DND-41 (cell line): ENCODE data around the gene TOMT.

Experiments
- ATAC-seq: fragments of 200-7000 bp; cut with Tn5 transposase; 3 replicates; pipeline ENCODE4 v1.9.1; 2021; ENCODE audit warnings: low read depth; ENCODE audit not compliant: insufficient read depth
- DNase-seq: peaks from one replicate; pipeline ENCODE4 v3.0.0-alpha.2; 2020
- H2AFZ ChIP-seq: 2 replicates; pipeline ENCODE4 v1.6.0; 2012; ENCODE audit warnings: low read depth, low read length
- H3K27ac ChIP-seq: 2 replicates; pipeline ENCODE4 v1.5.1; 2012; ENCODE audit warnings: low read length, inconsistent platforms
- H3K27me3 ChIP-seq: fragments of 200-600 bp; sonication (generic); 2 replicates; pipeline ENCODE4 v1.6.0; 2012; ENCODE audit warnings: low read length, mild to moderate bottlenecking, inconsistent platforms; ENCODE audit not compliant: insufficient read depth, poor library complexity
- H3K36me3 ChIP-seq: 2 replicates; pipeline ENCODE4 v1.5.1; 2012; ENCODE audit warnings: low read length, inconsistent platforms; ENCODE audit not compliant: insufficient read depth
- H3K4me1 ChIP-seq: 2 replicates; pipeline ENCODE4 v1.5.1; 2012; ENCODE audit warnings: mild to moderate bottlenecking, low read length; ENCODE audit not compliant: insufficient read depth
- H3K4me2 ChIP-seq: 2 replicates; pipeline ENCODE4 v1.6.0; 2012; ENCODE audit warnings: mild to moderate bottlenecking, moderate library complexity, low read length, inconsistent platforms; ENCODE audit not compliant: insufficient read depth
- H3K4me3 ChIP-seq, 2 experiments: fragments of 200-600 bp in 1 of 2; shearing (Covaris generic) in 1 of 2; 2 replicates each; pipeline ENCODE4 v1.5.1; 2012 to 2016; ENCODE audit warnings: inconsistent platforms in 2 of 2, low read length in 2 of 2, mild to moderate bottlenecking in 2 of 2, low read depth in 1 of 2, moderate library complexity in 1 of 2
- H3K79me2 ChIP-seq: 2 replicates; pipeline ENCODE4 v1.6.0; 2012; ENCODE audit warnings: low read length, inconsistent platforms; ENCODE audit not compliant: insufficient read depth
- H3K9ac ChIP-seq: 2 replicates; pipeline ENCODE4 v1.6.0; 2012; ENCODE audit warnings: low read depth, mild to moderate bottlenecking, inconsistent platforms, low read length, moderate library complexity
- H3K9me3 ChIP-seq: 2 replicates; pipeline ENCODE4 v1.5.1; 2012; ENCODE audit warnings: low read length, moderate library complexity, mild to moderate bottlenecking, inconsistent platforms; ENCODE audit not compliant: insufficient read depth, severe bottlenecking
- H4K20me1 ChIP-seq: 2 replicates; pipeline ENCODE4 v1.6.0; 2012; ENCODE audit warnings: low read length; ENCODE audit not compliant: insufficient read depth
- EZH2 ChIP-seq: IDR thresholded peaks from 3 replicates; pipeline ENCODE4 v1.6.1; 2012; ENCODE audit warnings: borderline replicate concordance, low read depth, mild to moderate bottlenecking, moderate library complexity, low read length, inconsistent platforms; ENCODE audit not compliant: severe bottlenecking
- TF ChIP-seq, protein P1 (sequence below): IDR thresholded peaks from 2 replicates; pipeline ENCODE4 v1.5.1; 2012; ENCODE audit warnings: borderline replicate concordance, low read length, moderate library complexity, mild to moderate bottlenecking; ENCODE audit not compliant: poor library complexity, severe bottlenecking; ENCODE audit errors: extremely low read depth

Gene TOMT

DNA sequence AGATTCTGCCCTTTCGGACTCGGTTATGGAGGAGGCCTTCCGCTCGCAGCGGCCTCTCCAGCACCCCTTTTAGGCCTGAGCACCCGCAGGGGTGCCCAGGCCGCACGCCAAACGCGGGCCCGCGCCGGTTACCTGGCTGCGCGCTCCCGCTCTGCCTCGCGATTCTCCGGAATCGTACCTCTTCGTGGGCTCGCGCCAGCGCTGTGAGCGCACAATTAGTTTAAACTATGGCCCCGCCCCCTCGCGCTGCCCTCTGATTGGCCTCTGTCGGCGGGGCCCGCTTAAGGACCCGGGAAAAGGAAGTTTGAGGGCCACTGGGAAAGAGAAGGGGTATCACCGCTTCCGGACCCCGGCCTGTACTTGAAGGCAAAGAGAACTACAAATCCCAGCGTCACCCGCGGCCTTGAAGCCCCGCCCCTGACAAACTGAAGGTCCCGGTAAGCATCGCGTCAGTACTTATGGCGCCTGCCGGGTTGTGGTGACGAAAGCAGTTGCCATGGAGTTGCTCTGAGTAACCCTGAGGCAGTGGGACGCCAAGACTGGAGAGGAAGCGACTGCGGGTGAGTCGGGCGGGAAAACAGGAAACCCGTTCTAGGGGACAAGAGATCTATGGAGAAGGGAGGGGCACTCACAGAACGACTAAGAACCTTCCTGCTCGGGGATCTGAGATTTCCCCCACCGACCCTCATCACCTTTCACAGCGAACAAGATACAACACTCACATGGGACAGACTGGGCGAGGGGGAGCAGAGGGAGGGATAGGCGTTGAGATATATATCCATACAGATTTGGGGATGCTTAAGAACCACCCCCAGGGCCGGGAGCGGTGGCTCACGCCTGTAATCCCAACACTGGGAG lies 25.2 kb upstream of the TOMT start, which contains the start of the genes LRRC51 and NUMA1:
Gene LRRC51, plus strand, starts transcription at position 525 of the 858 bp plus-strand sequence. CDS start 8,234 bp downstream, outside the sequence.
Gene NUMA1, minus strand, starts transcription at position 217 of the 858 bp plus-strand sequence. CDS start 44,599 bp downstream, outside the sequence.
- peak within 1 kb of the TSS; percentile 86 to 96 for H3K4me3 ChIP-seq
- peaks cover 12% of the 10 kb centered on the region for H3K36me3 ChIP-seq
- DNase-seq (peak; percentile 100), ATAC-seq (peak; percentile 95)
- peak within 1 kb of the TSS; percentile 81 for H2AFZ ChIP-seq
- peak within 1 kb of the TSS; percentile 81 for H3K9ac ChIP-seq
- peaks cover 23% of the 10 kb centered on the region for H4K20me1 ChIP-seq
- peak within 1 kb of the TSS; percentile 92 for H3K27ac ChIP-seq
- H3K79me2 ChIP-seq = peaks cover 47% of the 10 kb centered on the region
- no peaks in the 10 kb centered on the region for H3K9me3 ChIP-seq
- H3K27me3 ChIP-seq = no peaks in the 10 kb centered on the region
- H3K4me1 ChIP-seq = peaks cover 36% of the 10 kb centered on the region
- peak within 1 kb of the TSS; percentile 95 for H3K4me2 ChIP-seq
- TF ChIP-seq, protein P1, sequence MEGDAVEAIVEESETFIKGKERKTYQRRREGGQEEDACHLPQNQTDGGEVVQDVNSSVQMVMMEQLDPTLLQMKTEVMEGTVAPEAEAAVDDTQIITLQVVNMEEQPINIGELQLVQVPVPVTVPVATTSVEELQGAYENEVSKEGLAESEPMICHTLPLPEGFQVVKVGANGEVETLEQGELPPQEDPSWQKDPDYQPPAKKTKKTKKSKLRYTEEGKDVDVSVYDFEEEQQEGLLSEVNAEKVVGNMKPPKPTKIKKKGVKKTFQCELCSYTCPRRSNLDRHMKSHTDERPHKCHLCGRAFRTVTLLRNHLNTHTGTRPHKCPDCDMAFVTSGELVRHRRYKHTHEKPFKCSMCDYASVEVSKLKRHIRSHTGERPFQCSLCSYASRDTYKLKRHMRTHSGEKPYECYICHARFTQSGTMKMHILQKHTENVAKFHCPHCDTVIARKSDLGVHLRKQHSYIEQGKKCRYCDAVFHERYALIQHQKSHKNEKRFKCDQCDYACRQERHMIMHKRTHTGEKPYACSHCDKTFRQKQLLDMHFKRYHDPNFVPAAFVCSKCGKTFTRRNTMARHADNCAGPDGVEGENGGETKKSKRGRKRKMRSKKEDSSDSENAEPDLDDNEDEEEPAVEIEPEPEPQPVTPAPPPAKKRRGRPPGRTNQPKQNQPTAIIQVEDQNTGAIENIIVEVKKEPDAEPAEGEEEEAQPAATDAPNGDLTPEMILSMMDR = no peak
- no peak for TF ChIP-seq EZH2

DNA sequence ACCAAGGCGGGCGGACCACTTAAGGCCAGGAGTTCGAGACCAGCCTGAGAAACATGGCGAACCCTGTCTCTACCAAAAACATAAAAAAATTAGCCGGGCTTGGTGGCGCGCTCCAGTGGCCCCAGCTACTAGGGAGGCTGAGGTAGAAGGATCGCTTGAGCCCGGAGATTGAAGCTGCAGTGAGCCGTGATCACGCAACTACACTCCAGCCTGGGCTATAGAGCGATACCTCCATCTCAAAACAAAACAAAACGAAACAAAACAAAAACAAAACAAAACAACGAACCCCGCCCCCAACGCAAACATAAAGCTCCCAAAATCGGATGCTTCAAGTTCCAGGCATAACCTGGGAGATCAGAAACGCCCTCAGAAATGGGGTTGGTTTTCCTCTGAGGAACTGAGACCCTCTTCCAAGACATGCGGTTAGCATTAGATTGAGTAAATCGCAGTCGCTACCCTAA lies 24.5 kb upstream of the TOMT start:
- H4K20me1 ChIP-seq = peaks cover 18% of the 10 kb centered on the region
- peak overlapping the region; percentile 75 for H3K4me2 ChIP-seq
- no peak for ATAC-seq
- TF ChIP-seq, protein P1 = no peak
- TF ChIP-seq EZH2 = no peak
- DNase-seq = no peak
- H3K4me3 ChIP-seq = peak overlapping the region; percentile 19 to 61; a peak in 3 of 4 replicates
- H3K27ac ChIP-seq = peak overlapping the region; percentile 79
- H3K36me3 ChIP-seq = peaks cover 13% of the 10 kb centered on the region
- H3K27me3 ChIP-seq = no peaks in the 10 kb centered on the region
- H3K4me1 ChIP-seq = peaks cover 36% of the 10 kb centered on the region
- H3K9me3 ChIP-seq = no peaks in the 10 kb centered on the region
- peaks cover 41% of the 10 kb centered on the region for H3K79me2 ChIP-seq
- H2AFZ ChIP-seq = peak overlapping the region; percentile 73
- H3K9ac ChIP-seq = peak overlapping the region; percentile 58

DNA sequence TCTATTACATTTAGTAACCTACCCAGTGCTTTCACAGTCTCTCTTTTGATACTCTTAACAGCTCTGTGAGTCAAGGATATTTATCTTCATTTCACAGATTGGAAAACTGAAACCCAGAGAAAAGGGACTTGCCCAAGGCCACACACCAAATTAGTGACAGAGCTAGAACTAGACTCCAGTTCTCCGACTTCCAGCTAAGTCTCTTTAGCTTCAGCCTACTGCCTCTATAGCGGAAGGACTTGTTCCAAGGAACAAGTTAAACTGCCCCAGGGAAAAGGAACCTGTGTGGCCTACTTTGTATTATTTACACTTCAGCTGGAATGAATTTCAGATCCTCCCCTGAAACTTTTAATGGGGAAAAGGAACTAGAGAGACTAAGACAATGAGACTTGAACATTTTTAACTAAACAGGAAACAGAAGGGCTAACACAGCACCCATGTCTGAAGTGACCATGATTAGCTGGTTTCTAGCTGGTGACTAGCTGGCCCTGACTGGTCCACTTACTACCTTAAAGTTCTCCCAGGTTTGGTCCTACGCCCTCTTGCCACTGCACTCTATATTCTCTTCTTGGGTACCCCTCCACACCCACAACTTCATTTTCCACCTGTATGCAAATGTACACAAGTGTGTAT lies 23.8 kb upstream of the TOMT start:
- no peak for ATAC-seq
- Histone ChIP-seq H4K20me1 (peaks cover 18% of the 10 kb centered on the region), H3K4me1 (peaks cover 36% of the 10 kb centered on the region), H3K9me3 (no peaks in the 10 kb centered on the region), H3K79me2 (peaks cover 33% of the 10 kb centered on the region), H3K4me3 (no peak overlapping the region), H3K9ac (no peak overlapping the region), H3K4me2 (peak overlapping the region; percentile 75), H3K27ac (peak overlapping the region; percentile 79; the same call in 1 of the 2 replicates), H2AFZ (0 out of 2 replicates have a peak overlapping the region, but pooled peaks have one; percentile 73), H3K27me3 (no peaks in the 10 kb centered on the region), H3K36me3 (peaks cover 14% of the 10 kb centered on the region)
- TF ChIP-seq, protein P1 = no peak
- TF ChIP-seq EZH2 = no peak
- DNase-seq = no peak
